GM10266 (cell line): ENCODE measurements around the gene TACO1.

ENCODE experiments used
- DNase-seq: peaks from one replicate; pipeline ENCODE4 v3.0.0; 2012; ENCODE audit errors: extremely low spot score
- TF ChIP-seq, protein P1 (sequence below): IDR thresholded peaks from 2 replicates; pipeline ENCODE4 v1.5.1; 2012; ENCODE audit warnings: mild to moderate bottlenecking, low read depth; ENCODE audit not compliant: control insufficient read depth, insufficient read depth; ENCODE audit errors: missing control alignments

Gene TACO1

DNA sequence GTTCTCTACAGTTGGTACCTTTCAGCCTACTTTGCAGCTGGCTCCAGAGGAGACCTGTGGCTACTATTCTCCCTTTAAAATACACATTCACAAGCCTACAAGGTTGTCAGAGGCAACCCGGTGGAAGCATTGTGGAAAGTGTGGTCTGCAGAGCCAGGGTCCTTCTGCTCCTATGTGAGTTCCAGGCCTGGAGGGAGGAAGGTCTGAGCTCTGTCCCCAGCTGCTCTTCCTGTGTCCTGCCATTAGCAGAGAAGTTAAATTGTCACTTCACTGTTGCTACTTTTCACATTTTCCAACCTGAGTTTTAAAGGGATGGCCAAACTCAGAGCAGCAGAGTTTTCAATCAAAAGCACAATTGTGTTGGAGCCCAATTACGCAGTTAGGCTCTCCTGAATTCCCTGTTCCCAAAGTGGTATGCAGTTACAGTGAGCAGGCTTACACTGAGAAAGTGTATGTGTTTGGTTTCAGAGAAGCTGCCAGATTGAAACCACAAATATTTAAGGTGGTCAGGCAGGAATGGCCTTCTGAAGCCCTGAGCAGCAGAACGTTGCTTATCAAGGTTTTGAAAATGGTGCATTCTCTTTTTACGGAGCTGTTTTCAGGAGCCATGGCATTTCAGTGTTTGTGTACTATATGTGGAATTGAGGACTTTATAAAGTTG is 46.5 kb downstream of the TACO1 start:
- TF ChIP-seq, protein P1, sequence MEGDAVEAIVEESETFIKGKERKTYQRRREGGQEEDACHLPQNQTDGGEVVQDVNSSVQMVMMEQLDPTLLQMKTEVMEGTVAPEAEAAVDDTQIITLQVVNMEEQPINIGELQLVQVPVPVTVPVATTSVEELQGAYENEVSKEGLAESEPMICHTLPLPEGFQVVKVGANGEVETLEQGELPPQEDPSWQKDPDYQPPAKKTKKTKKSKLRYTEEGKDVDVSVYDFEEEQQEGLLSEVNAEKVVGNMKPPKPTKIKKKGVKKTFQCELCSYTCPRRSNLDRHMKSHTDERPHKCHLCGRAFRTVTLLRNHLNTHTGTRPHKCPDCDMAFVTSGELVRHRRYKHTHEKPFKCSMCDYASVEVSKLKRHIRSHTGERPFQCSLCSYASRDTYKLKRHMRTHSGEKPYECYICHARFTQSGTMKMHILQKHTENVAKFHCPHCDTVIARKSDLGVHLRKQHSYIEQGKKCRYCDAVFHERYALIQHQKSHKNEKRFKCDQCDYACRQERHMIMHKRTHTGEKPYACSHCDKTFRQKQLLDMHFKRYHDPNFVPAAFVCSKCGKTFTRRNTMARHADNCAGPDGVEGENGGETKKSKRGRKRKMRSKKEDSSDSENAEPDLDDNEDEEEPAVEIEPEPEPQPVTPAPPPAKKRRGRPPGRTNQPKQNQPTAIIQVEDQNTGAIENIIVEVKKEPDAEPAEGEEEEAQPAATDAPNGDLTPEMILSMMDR: no peak
- no peak for DNase-seq

DNA sequence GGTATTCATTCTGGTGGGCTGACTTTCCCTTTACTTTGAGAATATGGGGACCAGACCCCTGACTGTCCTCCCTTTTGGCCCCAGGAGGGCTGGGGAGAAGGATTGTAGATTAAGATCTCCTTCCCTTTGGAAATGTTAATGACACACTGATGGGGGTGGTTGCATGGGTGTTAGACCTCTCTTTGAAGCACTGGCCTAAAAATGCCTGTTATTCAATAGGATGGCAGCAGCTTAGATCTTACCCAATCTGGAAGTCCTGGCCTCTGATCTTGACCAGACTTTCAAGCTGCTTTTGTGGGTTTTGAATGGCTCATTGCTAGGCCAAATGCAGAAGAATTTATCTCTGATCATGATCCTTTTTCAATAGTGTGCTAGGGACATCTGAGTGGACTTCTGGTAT is 47.2 kb downstream of the TACO1 start:
- no peak for DNase-seq
- TF ChIP-seq, protein P1: no peak

DNA sequence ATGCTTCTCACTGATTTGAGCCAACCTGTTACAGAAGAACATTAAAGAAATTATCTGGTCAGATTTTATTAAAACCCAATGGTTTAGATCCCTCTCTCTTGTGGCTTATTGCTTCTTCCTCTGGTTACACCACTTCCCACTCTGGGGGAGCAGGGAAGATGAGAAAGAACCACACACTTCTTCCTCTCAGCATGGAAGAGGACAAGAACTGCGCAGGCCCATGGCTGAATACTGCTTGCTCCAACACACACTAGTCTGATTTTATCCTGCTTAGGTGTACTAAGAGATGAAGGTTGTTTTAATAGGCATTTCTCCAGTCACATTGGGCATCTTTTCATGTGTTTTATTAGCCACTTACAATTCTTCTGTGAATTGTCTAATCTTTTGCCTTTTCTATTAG is 49.1 kb downstream of the TACO1 start:
- no peak for DNase-seq
- TF ChIP-seq, protein P1: no peak

DNA sequence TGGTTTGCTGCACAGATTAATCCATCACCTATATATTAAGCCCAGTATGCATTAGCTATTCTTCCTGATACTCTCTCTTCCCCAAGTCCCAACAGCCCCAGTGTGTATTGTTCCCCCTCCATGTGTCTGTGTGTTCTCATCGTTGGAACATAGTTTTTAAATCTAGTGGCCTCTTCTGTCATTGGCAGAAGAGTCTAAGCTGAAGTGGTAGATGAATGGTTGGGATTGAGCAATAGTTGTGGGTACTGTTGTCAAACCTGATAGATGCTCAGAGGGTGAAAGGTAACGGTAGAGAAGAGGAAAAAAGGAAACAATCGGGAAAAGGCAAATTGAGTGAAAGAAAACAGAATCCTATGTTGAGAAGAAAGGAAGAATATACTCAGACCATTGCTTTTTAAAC is 51.4 kb downstream of the TACO1 start:
- no peak for DNase-seq

DNA sequence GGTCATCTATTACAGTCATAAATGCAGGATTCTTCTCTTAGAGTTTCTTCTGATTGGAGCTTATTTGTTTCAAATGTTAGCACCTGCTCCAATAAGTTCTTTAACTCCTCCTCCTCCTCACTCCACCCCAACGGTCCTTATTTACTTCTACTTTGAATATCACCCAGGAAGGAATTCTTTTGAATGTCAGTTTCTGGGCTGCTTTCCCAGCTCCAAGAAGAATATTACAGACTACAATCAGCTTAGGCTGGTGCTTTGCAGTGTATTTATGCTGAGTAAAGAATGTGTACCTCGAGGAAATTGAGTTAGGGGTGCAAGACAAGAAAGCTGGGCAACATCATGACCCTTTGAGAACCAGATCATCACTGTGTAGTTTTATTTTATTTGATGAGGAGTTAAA is 52.4 kb downstream of the TACO1 start:
- no peak for DNase-seq

More for the DNA sequence above, 51.4 kb downstream of the TACO1 start:
- TF ChIP-seq, protein P1: no peak

DNA sequence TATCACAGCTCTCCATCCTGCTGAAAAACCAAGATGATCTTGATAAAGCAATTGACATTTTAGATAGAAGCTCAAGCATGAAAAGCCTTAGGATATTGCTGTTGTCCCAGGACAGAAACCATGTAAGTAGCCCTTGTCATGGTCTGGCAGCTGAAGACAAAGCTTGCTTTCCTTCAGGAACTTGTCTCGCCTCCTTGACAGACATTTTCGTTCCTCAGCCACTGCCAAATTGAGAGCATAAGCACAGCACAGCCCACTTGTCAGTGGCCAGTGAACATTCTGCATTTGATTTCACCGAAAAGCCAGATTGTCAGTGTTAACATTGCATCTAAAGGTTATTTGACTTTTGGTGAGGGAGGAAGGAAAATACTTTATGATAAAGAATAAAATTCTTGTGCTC is 57.1 kb downstream of the TACO1 start:
- DNase-seq: no peak
- TF ChIP-seq, protein P1: no peak

More for the DNA sequence above, 52.4 kb downstream of the TACO1 start:
- TF ChIP-seq, protein P1: no peak
